GM19240 (cell line): ENCODE results near the gene ZNF845.
"Not testable (repeated sequence)": the region's sequence is repeated elsewhere in the genome, so short reads cannot be mapped to it uniquely, and the experiment has no call there.

Source experiments
- DNase-seq: peaks from one replicate; pipeline ENCODE4 v3.0.0; 2011; ENCODE audit warnings: low spot score; ENCODE audit not compliant: insufficient read length

The ZNF845 gene

DNA sequence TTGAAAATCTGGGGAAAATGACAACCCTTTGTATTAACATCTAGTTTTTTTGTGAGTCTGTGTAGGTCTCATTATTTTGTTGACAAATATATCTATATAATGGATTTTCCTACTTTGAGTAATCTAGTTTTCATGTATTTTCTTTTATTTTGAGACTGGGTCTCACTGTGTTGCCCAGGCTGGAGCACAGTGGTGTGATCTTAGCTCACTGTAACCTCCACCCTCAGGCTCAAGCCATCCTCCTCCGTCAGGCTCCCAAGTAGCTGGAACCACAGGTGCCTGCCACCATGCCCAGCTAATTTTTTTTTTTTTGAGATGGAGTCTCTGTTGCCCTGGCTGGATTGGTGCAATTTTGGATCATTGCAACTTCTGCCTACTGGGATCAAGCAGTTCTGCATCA lies 41.2 kb downstream of the ZNF845 start:
- DNase-seq: no peak

DNA sequence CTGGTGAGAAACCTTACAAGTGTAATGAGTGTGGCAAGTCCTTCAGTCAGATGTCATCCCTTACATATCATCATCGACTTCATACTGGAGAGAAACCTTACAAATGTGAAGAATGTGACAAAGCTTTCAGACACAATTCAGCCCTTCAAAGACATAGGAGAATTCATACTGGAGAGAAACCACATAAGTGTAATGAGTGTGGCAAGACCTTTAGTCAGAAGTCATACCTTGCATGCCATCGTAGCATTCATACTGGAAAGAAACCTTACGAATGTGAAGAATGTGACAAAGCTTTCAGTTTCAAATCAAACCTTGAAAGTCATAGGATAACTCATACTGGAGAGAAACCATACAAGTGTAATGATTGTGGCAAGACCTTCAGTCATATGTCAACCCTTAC lies 47.8 kb downstream of the ZNF845 start:
- no peak for DNase-seq

DNA sequence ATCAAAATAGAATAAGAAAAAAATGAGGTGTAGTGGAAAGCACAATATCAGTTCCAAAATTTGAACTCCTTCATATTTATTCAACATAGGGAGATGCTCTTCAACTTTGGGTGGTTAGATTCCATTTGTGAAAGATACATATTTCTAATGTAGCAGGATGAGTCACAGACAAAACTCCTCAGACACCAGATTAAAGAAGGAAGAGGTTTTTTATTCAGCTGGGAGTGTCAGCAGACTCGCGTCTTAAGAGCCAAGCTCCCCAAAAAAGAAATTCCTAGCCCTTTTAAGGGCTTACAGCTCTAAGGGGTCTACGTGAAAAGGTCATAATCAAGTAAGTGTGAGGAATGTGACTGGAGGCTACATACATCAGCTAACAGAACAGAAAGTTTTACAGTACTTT lies 54.6 kb downstream of the ZNF845 start:
- no peak for DNase-seq

DNA sequence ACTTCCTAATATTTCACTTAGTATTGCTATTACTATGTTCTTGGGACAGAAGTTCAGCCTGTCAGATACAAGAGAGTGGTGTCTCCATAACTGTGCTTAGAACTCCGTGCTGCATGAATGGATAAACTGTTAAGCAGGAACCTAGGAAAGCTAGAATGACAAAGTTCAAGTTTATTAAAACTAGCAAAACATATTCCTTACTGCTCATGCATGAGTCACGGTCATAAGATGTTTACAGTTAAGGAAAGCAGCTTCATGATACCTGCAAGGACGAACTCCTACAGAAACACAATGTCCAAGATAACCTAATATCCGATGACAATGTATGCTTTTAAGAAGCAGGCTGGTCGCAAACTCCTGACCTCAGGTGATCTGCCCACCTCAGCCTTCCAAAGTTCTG lies 55.4 kb downstream of the ZNF845 start:
- no peak for DNase-seq

DNA sequence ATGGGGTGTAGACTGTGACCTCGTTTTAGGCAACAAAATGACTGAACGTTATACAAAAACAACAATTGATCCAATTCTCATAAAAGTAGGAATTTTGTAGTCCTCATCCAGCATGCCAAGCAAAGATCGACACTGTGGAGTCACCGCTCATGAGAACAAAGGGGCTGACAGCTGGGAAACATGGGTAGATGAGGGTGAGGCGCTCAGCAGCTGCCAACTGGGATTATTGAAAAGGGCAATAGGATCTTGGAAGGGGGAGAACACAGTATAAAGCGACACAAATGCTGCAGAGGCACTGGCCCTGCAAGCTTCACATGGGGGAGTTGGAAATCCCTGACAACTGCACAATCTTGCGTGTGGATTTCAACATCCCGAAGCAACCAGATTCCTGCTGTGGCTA lies 56.0 kb downstream of the ZNF845 start:
- no peak for DNase-seq

DNA sequence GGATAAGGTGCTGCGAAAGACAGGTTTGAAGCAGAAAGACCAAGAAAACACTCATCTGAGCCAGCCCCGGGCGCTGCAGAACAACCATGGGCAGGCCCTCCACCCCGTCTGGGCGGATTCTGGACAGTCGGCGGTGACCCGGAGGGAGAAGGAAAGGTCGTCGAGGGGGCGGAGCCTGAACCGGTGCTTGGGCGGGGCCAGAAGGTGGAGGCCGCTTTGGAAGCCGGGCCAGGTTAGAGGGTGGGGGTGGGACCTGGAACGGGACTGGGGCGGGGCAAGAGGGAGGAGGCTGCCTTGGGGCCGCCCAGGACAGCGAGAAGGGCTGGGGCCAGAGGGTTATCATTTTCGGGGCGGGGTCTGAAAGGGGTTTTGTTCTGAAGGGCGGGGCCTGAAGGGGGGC lies 56.4 kb downstream of the ZNF845 start:
- DNase-seq: no peak

DNA sequence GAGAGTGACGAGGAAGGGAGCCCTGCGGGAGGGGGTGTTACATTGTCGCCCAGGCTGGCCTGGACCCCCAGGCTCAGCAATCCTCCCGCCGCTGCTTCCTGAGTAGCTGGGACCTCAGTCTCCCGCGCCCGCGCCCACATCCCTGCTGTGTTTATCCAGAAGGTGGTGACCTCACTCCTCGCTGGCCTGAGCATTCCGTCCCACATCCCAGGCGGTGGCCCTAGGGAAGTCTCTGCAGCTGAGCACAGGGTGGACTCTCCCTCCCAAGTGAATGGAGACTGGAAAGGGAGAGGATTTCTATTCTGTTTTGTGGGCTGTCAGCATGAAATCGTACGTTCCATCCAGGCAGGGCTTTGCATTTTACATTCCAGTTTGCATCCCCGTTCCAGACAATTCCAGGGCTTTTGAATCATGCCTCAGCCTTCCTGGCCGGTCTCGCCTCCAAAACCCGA lies 61.0 kb downstream of the ZNF845 start:
- no peak for DNase-seq

DNA sequence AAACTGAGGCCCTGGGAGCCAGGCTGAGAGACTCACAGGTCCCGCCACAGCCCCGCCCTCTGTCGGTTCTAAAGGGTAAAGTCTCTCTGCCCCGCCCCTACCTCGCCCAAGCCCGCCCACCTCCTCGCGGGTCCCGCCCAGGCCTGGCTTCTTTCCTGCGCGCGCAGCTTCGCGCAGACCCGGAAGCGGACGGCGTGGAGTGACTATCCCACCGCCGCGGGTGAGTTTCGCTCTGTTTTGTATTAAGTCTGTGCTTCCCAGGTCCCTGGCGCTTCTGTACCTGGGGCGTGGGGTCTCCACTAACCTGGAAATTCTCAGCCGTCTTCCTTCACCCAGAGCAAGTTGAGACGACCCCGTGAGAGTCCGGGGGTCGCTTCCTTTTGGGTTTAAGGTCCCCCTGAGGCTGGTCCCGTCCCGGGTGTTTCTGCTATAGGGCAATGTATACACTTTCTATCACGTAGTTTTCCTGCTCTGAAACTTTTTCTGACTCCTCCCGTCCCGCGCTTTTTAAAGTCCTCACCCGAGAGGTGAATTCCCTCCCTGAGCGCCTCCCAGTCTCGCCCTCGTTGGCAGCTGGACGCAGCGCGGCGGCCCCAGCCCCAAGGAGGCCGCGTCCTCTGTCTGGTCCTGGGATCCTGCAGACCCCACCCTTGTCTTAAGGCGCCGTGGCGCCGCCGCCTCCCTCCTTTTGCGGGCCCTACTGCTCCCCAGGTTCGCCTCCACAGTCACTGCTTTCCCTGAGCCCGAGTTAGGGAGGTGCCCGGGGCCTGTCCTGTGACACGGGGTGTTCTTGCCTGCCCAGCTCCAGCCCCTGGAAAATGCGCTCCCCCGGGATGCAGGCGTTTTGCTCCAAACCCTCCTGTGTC lies 61.7 kb downstream of the ZNF845 start, which contains the start of gene ZNF765:
Gene ZNF765 (plus strand): TSS at position 176 of the 866 bp plus-strand sequence. CDS start 2,867 bp downstream, outside the sequence.
- DNase-seq: peak; percentile 78

DNA sequence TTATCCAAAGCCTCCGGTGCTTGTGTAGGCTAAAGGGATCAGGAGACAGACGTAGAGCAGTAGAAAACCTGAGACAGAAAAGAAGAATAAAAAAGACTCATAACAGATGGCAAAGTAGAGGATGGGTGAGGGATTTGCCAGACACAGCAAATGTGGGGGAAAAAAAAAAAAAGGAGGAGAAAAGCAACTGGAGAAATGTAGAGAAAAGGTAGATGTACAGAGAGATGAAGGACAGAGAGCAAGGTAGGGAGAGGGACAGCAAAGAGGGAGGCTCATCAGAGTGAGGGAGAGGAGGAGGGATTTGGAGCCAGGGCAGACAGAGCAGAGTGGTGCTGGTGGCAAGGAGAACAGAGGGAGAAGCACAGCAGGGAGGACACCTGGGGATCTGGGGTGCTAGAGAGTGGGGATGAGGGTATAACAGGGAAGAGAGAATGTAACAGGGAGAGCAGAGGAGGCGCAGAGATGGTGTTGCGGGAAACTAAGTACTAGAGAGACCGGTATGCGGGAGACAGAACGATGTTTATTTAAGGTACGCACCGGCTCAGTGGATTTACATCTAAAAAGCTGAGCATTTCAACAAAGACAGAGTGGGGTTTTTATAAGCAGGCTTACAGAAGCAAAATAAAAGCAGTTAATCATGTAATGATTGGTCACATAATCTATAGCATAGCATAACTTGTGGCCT lies 62.4 kb downstream of the ZNF845 start:
- DNase-seq: not testable (repeated sequence)

DNA sequence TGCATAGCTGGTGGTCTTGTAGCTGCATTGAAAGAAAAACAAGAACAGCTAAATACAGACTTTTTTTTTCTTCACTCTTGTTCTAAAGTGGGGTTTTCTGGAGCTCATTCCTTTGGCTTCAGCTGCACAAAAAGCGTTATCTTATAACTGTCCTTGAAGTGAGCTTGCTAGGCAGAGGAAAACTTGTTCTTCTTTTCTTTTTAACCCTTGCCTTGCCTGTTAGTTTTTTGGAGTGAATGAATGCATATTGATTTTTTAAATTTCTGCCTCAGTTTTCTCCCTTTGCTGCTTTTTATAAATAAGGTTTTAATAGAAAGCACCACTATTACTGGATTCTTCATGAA lies 62.9 kb downstream of the ZNF845 start:
- no peak for DNase-seq

DNA sequence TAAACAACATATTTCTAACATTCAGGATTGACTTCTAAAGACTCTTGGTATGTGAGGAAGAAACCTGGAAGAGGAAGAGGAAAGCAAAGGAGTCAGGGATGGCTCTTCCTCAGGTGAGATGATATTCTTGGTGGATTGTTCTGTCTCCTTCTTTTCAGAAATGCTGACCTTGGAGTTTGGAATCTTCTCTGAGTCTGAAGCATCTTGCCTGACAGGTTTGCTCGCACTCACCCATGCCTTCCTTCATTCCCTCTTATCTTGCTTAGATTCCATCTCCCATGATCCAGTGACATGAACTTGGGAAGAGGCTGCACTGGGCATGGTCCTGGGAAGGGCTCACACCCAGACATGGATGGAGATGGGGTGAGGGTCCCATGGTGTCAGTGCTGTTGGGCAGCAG lies 64.4 kb downstream of the ZNF845 start:
- DNase-seq: not testable (repeated sequence)
